Erythroblast (primary cell): ENCODE data around the gene LIN9.

ENCODE experiments used
- DNase-seq, 2 experiments: peaks; one replicate each; lab custom pipeline; 2025; lab: John Stamatoyannopoulos, UW
- GATA1 ChIP-seq: IDR thresholded peaks from 2 replicates; pipeline ENCODE4 v1.6.1; 2011; ENCODE audit warnings: low read depth, mild to moderate bottlenecking, control low read depth, low read length, moderate library complexity
- POLR2A ChIP-seq: IDR thresholded peaks from 2 replicates; pipeline ENCODE4 v1.6.1; 2011; ENCODE audit warnings: mild to moderate bottlenecking, low read length

LIN9 gene

GRCh38 chr1:226233293-226233692 lies 75.7 kb downstream of the LIN9 start:
- TF ChIP-seq POLR2A (no peak), GATA1 (no peak)

GRCh38 chr1:226226601-226227000 lies 82.4 kb downstream of the LIN9 start:
- no peak for TF ChIP-seq POLR2A
- no peak for TF ChIP-seq GATA1

More at GRCh38 chr1:226233293-226233692, 75.7 kb downstream of the LIN9 start:
- DNase-seq = no peak

GRCh38 chr1:226223786-226224244 lies 85.1 kb downstream of the LIN9 start:
- peak; percentile 27 to 28 for DNase-seq
- TF ChIP-seq POLR2A = no peak
- no peak for TF ChIP-seq GATA1

More at GRCh38 chr1:226226601-226227000, 82.4 kb downstream of the LIN9 start:
- DNase-seq = no peak

- no peak for TF ChIP-seq POLR2A
Measured at GRCh38 chr1:226223157-226223785, 85.7 kb downstream of the LIN9 start, which contains the start of gene MIXL1. MIXL1 (plus strand) TSS chr1:226223664; CDS start chr1:226223682, 18 bp downstream.

GRCh38 chr1:226222686-226223085 lies 86.3 kb downstream of the LIN9 start:
- DNase-seq = no peak
- TF ChIP-seq POLR2A (no peak), GATA1 (no peak)

More at GRCh38 chr1:226223157-226223785, 85.7 kb downstream of the LIN9 start, which contains the start of gene MIXL1:
- DNase-seq = no peak

GRCh38 chr1:226220473-226221189 lies 88.3 kb downstream of the LIN9 start:
- no peak for DNase-seq
- TF ChIP-seq GATA1 = no peak
- TF ChIP-seq POLR2A = no peak

GRCh38 chr1:226217273-226217672 lies 91.7 kb downstream of the LIN9 start:
- no peak for DNase-seq
- no peak for TF ChIP-seq POLR2A
- TF ChIP-seq GATA1 = no peak

- DNase-seq = peak; percentile 17 to 66
- TF ChIP-seq POLR2A = no peak
- TF ChIP-seq GATA1 = no peak
Measured at GRCh38 chr1:226216056-226216455, 92.9 kb downstream of the LIN9 start.

- TF ChIP-seq POLR2A (no peak), GATA1 (no peak)
- DNase-seq = no peak
Measured at GRCh38 chr1:226215239-226215638, 93.7 kb downstream of the LIN9 start.

GRCh38 chr1:226212545-226212944 lies 96.4 kb downstream of the LIN9 start:
- DNase-seq = no peak
- TF ChIP-seq GATA1 = no peak
- no peak for TF ChIP-seq POLR2A

- DNase-seq = no peak
- no peak for TF ChIP-seq POLR2A
- TF ChIP-seq GATA1 = no peak
Measured at GRCh38 chr1:226211181-226211821, 97.7 kb downstream of the LIN9 start.

- DNase-seq = no peak
- TF ChIP-seq POLR2A = no peak
- no peak for TF ChIP-seq GATA1
Measured at GRCh38 chr1:226210571-226211176, 98.3 kb downstream of the LIN9 start.

- TF ChIP-seq GATA1 (no peak), POLR2A (no peak)
- no peak for DNase-seq
Measured at GRCh38 chr1:226209307-226210059, 99.5 kb downstream of the LIN9 start.

- TF ChIP-seq GATA1 (no peak), POLR2A (no peak)
- DNase-seq = no peak
Measured at GRCh38 chr1:226207048-226207447, 101.9 kb downstream of the LIN9 start.

- TF ChIP-seq GATA1 (no peak), POLR2A (no peak)
- DNase-seq = no peak
Measured at GRCh38 chr1:226204198-226204597, 104.8 kb downstream of the LIN9 start.
